AG08396 (cell line): ENCODE results near the gene CEP83.
"Not testable (repeated sequence)": the region's sequence is repeated elsewhere in the genome, so short reads cannot be mapped to it uniquely, and the experiment has no call there.

ENCODE experiments used
- DNase-seq: peaks from one replicate; pipeline ENCODE4 v3.0.0; 2012; ENCODE audit warnings: low spot score, mixed read lengths

CEP83 gene

GRCh38 chr12:94377599-94377998, 82.1 kb downstream of the CEP83 start:
- DNase-seq = no peak

DNA sequence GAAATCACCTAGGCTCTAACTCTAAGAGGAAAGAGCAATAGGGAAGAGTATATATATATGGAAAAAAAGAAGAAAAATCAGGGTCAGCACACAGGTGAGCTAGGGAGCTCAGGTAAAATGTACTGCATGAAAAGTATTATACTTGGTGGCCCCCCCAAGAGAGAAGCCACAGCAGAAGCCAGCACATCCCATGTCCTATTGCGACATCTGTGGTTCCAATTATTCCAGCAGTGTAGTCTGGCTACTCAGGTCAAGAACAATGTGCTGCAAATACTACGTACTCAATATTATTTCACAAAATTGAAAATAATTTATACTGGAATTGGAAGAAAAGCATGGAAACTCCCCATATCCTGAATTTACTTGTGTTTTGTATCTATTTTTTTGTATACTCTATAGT, 85.5 kb downstream of the CEP83 start:
- DNase-seq = no peak

- no peak for DNase-seq
These were observed 87.2 kb downstream of the CEP83 start for GRCh38 chr12:94372461-94372860.

DNA sequence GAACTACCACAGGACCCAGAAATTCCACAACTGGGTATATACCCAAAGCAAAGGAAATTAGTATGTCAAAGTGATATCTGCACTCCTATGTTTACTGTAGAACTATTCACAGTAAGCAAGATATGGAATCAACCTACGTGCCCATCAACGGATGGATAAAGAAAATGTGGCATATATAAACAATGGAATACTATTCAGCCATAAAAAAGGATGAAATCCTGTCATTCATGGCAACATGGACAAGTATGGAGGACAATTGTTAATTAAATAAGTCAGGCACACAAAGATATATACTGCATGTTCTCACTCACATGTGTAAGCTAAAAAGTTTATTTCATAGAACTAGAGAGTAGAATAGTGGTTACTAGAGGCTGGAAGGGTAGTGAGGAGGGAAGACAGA, 97.0 kb downstream of the CEP83 start:
- DNase-seq = no peak

DNA sequence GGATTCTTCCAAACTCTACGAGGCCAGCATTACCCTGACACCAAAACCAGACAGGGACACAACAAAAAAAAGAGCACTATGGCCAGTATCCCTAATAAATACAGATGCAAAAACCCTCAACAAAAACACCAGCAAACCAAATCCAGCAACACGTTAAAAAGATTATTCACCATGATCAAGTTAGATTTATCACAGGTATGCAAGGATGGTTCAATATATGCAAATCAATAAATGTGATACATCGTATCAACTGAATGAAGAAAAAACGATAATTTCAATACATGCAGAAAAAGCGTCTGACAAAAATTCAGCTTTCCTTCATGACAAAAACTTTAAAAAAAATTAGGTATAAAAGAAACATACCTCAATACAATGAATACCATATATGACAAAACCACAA, 99.9 kb downstream of the CEP83 start:
- no peak for DNase-seq

DNA sequence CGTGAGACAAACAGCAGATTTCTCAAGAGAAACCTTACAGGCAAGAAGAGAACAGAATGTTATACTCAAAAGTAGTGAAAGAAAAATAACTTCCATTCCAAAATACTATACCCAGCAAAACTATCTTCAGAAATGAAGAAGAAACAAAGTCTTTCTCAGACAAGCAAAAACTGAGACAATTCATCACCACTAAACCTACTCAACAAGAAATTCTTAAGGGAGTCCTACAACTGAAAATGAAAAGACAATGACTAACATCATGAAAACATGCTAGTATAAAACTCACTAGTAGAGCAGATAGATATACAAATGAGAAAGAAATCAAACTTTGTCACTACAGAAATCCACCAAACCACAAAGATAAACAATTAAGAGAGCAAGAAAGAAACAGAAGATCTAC, 106.5 kb downstream of the CEP83 start:
- no peak for DNase-seq

DNA sequence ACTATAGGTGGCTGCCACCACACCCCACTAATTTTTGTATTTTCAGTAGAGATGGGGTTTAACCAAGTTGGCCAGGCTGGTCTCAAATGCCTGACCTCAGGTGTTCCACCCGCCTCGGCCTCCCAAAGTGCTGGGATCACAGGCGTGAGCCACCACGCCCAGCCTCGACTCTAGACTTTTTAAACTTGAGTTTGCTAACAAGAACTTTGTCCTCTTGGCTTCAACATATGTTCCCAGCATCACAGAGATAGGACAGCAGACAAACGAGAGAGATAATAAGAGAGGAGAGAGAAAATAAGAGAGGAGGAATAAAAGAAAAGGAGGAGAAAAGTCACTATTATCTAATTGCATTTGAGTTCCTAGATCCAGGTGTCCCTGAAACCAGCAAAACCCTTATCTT, 119.1 kb downstream of the CEP83 start:
- no peak for DNase-seq

DNA sequence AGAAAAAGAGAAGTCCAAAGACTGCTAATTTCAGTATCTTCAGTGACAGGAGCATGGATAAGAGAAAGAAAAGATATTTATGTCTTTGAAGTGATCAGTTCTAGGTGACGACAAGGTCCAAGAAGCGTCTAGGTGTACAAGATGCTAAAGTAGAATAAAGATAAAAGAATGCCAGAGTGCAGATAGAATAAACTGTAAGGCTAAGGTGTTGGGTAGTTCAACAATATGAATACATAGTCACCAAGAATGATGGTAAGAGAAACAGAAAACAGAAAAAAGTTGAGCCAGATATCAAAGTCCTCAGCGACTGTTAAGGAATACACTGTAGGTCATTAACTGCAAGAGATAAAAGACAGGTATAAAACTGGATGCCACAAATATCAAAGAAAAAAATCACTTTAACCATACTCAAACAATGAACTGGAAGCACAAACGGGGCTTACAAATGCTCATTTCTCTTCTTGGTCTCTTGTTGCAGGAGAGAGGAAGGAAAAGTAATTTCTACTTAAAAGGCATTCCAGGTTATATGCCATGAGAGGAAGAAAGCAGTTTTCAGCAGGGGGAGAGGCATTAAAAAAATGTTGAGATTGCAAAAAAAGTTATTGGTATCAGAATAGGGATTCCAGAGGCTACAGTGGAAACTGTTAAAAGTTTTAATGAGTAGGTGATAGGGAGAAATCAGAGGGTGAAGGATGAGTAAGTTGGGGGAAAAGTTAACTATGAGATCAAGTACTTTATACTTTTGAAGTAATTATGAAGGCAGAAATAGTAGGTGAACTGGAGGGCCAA, 121.5 kb downstream of the CEP83 start:
- DNase-seq = no peak

DNA sequence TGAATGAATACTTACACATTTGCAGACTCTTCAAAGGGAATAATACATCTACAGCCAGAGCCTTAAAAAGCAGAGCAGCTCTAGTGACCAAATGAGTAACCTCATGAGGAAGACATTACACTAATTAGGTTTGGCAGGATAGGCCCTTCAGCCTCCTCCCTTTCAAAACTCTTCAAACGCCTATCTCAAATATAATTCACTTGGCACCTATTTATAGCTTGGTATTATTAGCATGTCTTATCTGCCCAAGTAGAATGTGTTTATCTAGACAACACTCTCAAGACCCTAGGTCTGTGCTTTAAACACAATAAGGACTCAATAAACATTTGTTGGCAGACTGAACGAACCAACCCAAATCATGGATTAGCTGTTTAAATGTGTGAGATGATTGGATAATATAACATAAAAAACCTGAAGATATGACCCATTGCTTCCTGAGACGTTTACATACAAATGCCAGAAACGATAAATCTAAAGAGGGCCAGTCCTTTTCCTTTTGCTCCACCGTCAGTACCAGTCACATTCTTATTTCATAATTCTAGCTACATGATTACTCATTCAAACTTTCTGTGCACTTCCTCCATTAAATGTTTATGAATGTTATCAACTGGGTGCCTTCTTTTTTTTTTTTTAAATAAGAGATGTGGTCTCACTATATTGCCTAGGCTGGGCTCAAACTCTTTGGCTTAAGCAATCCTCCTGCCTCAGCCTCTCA, 123.3 kb downstream of the CEP83 start:
- DNase-seq = peak; percentile 13

- DNase-seq = no peak
These were observed 126.3 kb downstream of the CEP83 start for GRCh38 chr12:94333396-94333795.

DNA sequence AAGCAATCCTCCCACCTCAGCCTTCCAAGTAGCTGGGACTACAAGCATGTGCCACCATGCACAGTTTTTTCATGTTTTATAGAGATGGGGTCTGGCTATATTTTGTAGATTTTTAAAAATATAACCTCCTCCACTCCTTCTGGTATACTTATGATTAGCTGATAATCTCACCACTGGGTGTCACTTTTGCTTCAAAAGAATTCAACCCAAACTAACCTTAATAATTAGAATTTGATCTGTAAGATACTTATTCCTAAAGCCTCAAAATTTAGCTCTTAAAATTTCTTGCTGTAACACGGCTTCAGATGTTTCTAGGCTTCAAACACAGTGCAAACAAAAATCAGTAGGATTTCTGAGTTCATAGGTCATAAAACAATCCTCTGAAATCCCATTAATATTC, 130.3 kb downstream of the CEP83 start:
- no peak for DNase-seq

DNA sequence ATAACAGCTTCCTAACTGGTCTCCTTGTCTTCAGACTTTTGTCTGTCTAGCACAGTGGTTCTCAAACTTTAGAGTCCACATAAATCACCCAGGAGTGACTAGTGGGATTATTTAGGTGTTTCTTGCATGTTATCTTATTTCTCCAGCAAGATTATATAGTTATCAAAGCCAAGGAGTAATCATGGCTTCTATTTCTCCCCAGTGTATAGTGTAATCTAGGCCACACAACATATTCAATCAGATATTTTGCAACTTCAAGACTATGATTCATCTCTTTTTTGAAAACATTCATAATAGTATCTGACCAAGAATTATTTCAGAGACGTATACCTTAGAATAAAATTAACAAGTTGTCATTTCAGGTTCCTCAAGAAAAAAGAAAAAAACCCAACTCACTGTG, 131.9 kb downstream of the CEP83 start:
- DNase-seq = no peak

GRCh38 chr12:94326727-94327126, 132.9 kb downstream of the CEP83 start:
- peak; percentile 5 for DNase-seq

- DNase-seq = no peak
These were observed 133.4 kb downstream of the CEP83 start for GRCh38 chr12:94326234-94326633.

DNA sequence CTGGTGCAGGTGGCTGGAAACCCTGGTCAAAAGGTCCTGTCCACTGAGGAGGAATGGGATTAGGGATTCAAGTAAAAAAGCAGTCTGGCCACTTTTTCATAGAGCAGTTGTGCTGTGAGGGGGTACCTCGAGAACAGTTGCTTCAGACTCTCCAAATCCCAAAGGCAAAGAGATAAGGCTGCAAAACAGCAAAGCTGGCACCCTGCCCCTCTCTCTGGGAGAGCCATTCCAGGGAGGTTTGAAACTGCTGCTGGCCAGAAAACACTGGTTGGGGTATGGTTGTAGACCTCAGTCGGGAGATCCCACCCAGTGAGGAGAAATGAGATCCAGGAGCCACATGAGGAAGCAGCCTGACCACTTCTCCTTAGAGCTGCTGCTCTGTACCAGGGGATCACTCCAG, 137.3 kb downstream of the CEP83 start:
- DNase-seq = no peak

DNA sequence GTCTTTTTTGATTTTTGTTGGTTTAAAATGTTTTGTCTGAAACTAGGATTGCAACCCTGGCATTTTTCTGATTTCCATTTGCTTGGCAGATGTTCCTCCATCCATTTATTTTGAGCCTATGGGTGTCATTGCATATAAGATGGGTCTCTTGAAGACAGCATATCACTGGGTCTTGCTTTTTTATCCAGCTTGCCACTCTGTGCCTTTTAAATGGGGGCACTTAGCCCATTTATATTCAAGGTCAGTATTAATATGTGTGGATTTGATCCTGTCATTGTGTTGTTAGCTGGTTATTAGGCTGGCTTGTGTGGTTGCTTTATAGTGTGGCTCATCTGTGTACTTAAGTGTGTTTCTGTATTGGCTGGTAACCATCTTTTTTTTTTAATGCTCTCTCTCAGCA, 139.6 kb downstream of the CEP83 start:
- no peak for DNase-seq

DNA sequence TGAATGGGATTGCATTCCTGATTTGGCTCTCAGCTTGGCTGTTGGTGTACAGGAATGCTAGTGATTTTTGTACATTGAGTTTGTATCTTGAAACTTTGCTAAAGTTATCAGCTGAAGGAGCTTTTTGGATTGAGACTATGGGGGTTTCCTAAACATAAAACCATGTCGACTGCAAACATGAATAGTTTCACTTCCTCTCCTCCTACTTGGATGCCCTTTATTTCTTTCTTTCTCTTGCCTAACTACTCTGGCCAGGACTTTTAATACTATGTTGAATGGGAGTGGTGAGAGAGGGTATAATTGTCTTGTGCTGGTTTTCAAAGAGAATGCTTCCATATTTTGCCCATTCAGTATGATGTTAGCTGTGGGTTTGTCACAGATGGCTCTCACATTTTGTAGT, 141.5 kb downstream of the CEP83 start:
- DNase-seq = no peak

DNA sequence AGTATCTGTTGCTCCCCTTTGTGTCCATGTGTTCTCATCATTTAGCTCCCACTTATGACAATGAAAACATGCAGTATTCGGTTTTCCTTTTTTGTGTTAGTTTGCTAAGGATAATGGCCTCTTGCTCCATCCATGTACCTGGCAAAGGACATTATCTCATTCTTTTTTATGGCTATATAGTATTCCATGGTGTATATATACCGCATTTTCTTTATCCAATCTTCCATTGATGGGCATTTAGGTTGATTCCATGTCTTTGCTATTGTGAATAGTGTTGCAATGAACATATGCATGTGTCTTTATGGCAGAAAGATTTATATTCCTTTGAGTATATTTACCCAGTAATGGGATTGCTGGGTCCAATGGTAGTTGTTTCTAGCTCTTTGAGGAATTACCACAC, 143.1 kb downstream of the CEP83 start:
- DNase-seq = not testable (repeated sequence)

DNA sequence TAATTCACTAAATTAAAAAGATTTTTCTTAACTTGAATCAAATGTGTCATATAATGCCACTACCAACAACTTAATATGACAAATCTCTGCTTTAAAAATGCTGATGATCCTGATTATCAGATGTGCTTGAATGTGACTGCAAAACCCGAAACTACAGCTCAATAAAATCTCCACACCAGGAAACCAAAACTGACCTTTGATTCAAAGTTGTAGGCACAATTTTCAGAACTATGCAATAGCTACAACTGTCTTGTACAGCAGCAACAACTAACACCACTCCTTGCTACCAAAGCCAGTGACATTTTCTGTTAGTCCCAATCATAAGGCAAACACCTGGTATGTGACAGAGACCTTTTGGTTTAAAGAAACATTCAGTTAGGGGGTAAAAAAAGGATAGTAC, 147.3 kb downstream of the CEP83 start:
- no peak for DNase-seq

DNA sequence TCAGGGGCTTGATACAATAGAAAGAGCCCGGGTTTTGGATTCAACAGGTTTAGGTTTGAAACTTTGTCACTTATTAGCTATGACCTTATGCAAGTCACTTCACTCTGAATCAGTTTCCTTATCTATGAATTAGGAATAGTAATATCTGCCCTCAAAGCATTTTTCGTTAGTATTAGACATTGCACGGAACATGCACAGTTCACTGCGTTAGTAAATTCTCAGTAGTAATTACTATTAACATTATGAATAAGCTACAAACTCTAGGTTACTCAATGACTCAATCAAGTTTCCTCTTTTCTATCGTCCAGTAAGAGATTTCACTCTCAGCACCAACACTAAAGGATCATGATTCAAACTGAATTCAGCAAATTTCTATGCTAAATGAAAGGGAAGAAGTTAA, 150.3 kb downstream of the CEP83 start:
- no peak for DNase-seq

DNA sequence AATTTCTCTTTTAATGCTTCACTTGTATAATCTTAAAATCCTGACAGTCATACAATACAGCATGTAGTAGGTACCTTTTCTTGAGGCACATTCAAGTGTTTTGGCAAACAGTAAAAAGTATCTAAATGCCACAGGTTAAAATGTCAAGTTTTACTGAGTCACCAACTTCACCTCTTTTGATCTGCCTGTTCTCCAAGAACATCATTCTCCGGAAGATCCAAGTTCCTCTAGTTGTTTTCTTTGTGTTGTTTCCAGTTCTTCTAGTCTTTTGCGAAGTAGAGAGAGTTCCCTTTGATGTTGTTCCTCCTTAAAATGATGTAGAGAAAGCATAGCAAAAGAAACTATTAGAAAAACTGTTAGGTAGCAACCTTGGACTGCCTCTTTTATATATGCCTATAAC, 151.1 kb downstream of the CEP83 start:
- no peak for DNase-seq

- DNase-seq = peak; percentile 65
These were observed 154.3 kb downstream of the CEP83 start for GRCh38 chr12:94305130-94305957.

- peak; percentile 66 for DNase-seq
These were observed 155.1 kb downstream of the CEP83 start for GRCh38 chr12:94304566-94305061.
